ENCODE measurements around the gene MRPL11. TPM values are rescaled to one million over a fixed set of nuclear protein-coding genes. Genes with fewer than 3 reads are reported as not detected.
"Not testable (repeated sequence)": the region's sequence is repeated elsewhere in the genome, so short reads cannot be mapped to it uniquely, and the experiment has no call there.

MRPL11 gene
- total RNA-seq, 1 donor from 2014 or later: 96.2 TPM

DNA sequence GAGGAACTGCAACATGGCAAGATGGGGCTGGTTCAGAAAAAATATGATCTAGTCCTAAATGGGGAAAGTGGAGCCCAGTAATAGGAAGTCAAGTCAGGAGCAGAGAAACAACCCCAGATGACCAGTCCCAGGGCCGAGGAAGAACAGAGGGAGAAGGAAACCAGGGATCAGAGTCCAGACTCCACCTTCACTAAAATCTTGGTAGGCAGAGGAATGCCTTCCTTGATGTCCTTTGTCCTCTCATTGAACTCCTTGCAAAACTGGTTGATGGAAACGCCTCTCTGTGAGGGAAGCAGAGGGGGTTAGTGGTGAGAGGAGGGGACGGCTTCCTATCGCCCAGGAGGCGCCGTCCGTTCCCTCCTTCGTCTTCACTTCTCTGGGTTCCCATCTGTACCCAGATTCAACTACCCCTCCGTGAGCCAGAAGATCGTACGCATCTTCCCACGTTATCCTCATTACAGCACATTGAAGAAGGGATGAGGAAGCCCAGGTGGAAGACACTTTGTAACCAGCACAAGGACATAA lies 607 bp downstream of the MRPL11 start:
- Histone ChIP-seq H3K9me3 (no peaks in the 10 kb centered on the region), H3K36me3 (peaks cover 15 to 31% of the 10 kb centered on the region in 2 donors), H3K27me3 (no peaks in the 10 kb centered on the region), H3K4me3 (peak overlapping the region; percentile 59 to 82), H3K4me1 (peaks cover 3 to 4% of the 10 kb centered on the region in 2 donors), H3K27ac (peak overlapping the region; percentile 58 to 74)
- DNase-seq (ENCODE audit: low spot score in 2 of 2): no peak
- TF ChIP-seq, protein P1, sequence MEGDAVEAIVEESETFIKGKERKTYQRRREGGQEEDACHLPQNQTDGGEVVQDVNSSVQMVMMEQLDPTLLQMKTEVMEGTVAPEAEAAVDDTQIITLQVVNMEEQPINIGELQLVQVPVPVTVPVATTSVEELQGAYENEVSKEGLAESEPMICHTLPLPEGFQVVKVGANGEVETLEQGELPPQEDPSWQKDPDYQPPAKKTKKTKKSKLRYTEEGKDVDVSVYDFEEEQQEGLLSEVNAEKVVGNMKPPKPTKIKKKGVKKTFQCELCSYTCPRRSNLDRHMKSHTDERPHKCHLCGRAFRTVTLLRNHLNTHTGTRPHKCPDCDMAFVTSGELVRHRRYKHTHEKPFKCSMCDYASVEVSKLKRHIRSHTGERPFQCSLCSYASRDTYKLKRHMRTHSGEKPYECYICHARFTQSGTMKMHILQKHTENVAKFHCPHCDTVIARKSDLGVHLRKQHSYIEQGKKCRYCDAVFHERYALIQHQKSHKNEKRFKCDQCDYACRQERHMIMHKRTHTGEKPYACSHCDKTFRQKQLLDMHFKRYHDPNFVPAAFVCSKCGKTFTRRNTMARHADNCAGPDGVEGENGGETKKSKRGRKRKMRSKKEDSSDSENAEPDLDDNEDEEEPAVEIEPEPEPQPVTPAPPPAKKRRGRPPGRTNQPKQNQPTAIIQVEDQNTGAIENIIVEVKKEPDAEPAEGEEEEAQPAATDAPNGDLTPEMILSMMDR (IDR thresholded peaks at IDR 0.05): no peak
- intact Hi-C loops (cut with DNase I): loop anchor here (2.0 kb wide), 3 partner anchors 29 to 241 kb away; partner anchors contain the start of gene PELI3

DNA sequence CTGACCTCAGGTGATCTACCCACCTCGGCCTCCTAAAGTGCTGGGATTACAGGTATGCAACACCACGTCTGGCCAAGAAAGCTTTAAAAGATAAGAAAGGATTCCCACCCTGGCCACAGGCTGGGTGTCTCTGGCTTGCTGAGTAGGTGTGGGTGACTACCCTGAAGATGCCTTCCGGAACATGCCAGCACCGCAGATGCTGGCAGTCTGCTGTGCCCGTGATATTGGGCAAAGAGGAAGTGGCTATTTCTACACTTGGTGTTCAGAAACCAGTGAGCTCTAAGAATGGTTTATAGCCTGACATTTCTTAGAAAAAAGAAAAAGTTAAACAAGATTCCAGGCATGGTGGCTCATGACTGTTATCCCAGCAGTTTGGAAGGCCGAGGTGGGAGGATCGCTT lies 6.1 kb downstream of the MRPL11 start:
- Histone ChIP-seq H3K9me3 (no peaks in the 10 kb centered on the region), H3K4me3 (no peak overlapping the region), H3K27me3 (no peaks in the 10 kb centered on the region), H3K4me1 (no peaks in the 10 kb centered on the region), H3K27ac (no peak overlapping the region), H3K36me3 (peaks cover 15 to 36% of the 10 kb centered on the region in 2 donors)
- TF ChIP-seq, protein P1 (IDR thresholded peaks at IDR 0.05): no peak
- no peak for DNase-seq (ENCODE audit: low spot score in 2 of 2)
- intact Hi-C loops (cut with DNase I): no loop called here

DNA sequence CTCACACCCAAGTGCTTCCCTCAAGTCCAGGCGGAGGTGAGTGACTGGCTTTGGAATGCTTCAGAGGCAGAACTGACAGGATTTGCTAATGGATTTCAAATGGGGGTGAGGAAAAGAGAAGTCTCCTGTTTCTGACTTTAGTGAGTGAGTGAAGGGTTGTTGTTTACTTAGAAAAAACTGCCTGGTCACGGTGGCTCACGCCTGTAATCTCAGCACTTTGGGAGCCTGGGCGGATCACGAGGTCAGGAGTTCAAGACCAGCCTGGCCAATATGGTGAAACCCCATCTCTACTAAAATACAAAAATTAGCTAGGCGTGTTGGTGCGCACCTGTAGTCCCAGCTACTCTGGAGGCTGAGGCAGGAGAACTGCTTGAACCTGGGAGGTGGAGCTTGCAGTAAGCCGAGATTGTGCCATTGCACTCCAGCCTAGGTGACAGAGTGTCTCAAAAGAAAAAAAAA lies 6.7 kb downstream of the MRPL11 start:
- DNase-seq (ENCODE audit: low spot score in 2 of 2); H3K9me3 ChIP-seq; H3K27ac ChIP-seq; H3K4me1 ChIP-seq; intact Hi-C loops (cut with DNase I); H3K4me3 ChIP-seq; H3K27me3 ChIP-seq: not testable (repeated sequence)
- peaks cover 13 to 33% of the 10 kb centered on the region in 2 donors for H3K36me3 ChIP-seq

DNA sequence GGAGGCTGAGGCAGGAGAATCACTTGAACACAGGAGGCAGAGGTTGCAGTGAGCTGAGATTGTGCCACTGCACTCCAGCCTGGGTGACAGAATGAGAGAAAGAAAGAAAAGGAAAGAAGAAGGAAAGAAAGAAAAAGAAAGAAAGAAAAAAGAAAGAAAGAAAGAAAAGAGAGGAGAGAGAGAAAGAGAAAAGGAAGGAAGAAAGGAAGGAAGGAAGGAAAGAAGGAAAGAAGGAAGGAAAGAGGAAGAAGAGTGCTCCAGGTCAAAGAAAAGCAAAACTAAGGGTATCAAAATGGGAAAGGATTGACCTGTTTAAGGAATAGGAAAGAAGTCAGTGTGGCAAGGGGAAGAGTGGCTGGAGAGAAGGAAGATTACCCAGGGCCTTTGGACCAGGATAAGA lies 7.4 kb downstream of the MRPL11 start:
- H3K9me3 ChIP-seq; H3K27me3 ChIP-seq; H3K4me1 ChIP-seq; DNase-seq (ENCODE audit: low spot score in 2 of 2); H3K27ac ChIP-seq; H3K4me3 ChIP-seq; intact Hi-C loops (cut with DNase I): not testable (repeated sequence)
- H3K36me3 ChIP-seq: peaks cover 7 to 28% of the 10 kb centered on the region in 2 donors

DNA sequence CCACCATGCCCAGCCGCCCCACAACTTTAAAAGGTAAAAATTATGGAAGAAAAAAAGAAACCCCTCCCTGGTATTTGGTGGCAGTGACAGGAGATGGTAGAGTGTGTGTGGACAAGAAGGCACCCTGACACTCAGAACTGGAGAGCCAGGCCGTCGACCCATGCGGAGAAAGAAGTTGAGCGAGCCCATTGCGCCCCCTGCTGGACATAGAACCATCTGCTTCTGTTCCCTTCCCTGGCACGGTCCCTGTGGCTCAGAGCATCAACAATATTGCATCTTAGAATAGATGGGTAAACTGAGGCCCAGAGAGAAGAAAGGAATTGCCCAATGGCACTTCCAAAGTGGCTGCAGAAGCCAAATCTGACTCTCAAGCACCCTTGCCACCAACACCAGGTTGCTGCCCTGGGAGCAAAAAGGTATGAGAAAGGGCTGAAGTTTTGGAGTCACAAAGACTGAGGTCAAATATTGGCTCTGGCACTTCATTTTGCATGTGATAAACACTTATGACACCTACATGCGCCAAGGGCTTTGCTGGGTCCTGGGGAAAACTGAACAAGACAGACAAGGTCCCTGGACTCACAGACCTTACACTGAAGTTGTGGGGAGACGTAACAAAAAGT lies 8.6 kb downstream of the MRPL11 start:
- DNase-seq (ENCODE audit: low spot score in 2 of 2): peak in 1 of 2 donors; percentile 84
- TF ChIP-seq, protein P1 (IDR thresholded peaks at IDR 0.05): peak; percentile 66 to 86 (median 80)
- intact Hi-C loops (cut with DNase I): loop anchor here (1.0 kb wide), 1 partner anchor 22 kb away; no protein-coding TSS in a partner anchor
- Histone ChIP-seq H3K27me3 (no peaks in the 10 kb centered on the region), H3K4me1 (no peaks in the 10 kb centered on the region), H3K36me3 (peaks cover 0 to 16% of the 10 kb centered on the region in 2 donors), H3K27ac (no peak overlapping the region), H3K9me3 (no peaks in the 10 kb centered on the region), H3K4me3 (no peak overlapping the region)

DNA sequence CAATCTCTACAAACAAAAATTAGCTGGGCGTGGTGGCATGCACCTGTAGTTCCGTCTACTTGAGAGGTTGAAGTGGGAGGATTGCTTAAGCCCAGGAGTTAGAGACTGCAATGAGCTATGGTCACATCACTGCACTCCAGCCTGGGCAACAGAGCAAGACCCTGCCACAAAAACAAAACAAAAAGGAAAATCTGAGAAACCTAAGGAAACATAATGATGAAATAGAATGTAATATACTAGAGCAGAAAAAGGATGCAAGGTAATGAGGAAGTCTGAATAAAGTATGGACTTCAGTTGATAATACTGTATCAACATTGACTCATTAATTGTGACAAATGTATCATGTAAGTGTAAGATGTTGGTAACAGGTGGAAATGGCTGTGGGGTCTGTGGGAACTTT lies 9.7 kb downstream of the MRPL11 start:
- Histone ChIP-seq H3K4me1 (no peaks in the 10 kb centered on the region), H3K27me3 (no peaks in the 10 kb centered on the region), H3K27ac (no peak overlapping the region), H3K9me3 (no peaks in the 10 kb centered on the region), H3K4me3 (no peak overlapping the region), H3K36me3 (peaks cover 10 to 20% of the 10 kb centered on the region in 2 donors)
- TF ChIP-seq, protein P1 (IDR thresholded peaks at IDR 0.05): no peak
- no peak for DNase-seq (ENCODE audit: low spot score in 2 of 2)
- intact Hi-C loops (cut with DNase I): no loop called here

Data from ascending aorta (tissue), 2 donors.